ENCODE data around the gene RTN1.

DNA sequence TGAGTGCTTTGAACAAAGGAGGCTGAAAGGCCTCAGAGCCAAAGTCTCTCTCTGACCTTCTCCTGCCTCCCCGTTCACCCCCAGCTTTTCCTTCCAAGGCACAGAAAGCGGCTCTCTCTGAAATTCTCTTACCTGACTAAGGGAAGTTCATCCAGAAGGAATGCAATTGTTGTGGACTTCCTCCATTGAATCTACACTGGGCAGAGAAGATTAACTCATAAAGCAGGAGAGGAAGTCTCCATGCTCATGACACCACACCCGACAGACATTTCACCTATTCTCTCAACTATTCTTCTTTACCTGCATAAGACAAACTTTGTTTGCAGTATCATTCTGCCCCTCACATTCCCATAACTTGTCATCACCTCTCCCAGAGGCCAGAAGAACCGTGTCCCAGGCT lies 164.7 kb downstream of the RTN1 start:
- TF ChIP-seq, protein P1, sequence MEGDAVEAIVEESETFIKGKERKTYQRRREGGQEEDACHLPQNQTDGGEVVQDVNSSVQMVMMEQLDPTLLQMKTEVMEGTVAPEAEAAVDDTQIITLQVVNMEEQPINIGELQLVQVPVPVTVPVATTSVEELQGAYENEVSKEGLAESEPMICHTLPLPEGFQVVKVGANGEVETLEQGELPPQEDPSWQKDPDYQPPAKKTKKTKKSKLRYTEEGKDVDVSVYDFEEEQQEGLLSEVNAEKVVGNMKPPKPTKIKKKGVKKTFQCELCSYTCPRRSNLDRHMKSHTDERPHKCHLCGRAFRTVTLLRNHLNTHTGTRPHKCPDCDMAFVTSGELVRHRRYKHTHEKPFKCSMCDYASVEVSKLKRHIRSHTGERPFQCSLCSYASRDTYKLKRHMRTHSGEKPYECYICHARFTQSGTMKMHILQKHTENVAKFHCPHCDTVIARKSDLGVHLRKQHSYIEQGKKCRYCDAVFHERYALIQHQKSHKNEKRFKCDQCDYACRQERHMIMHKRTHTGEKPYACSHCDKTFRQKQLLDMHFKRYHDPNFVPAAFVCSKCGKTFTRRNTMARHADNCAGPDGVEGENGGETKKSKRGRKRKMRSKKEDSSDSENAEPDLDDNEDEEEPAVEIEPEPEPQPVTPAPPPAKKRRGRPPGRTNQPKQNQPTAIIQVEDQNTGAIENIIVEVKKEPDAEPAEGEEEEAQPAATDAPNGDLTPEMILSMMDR (IDR thresholded peaks at IDR 0.05; ENCODE audit: low read depth, low read length, poor library complexity, severe bottlenecking): no peak
- TF ChIP-seq EZH2phosphoT487 (IDR thresholded peaks at IDR 0.05; ENCODE audit: borderline replicate concordance, low read length): no peak
